Spleen (tissue), 11 donors: Measurements from ENCODE around the gene GOLGA1. TPM values are rescaled to one million over a fixed set of nuclear protein-coding genes. Genes with fewer than 3 reads are reported as not detected.

Source experiments
- DNase-seq: peaks from one replicate; pipeline ENCODE4 v3.0.0-alpha.2; 2020
- H3K27ac ChIP-seq, 8 donors: fragments of 200-600 bp; sonication (generic) in 7 of 8; 1 replicate in 4 of 8; 2 replicates in 4 of 8; pipeline versions ENCODE4 v1.5.0 to v1.8.0; 2016 to 2021; ENCODE audit warnings: inconsistent platforms in 4 of 8, mild to moderate bottlenecking in 4 of 8, moderate library complexity in 1 of 8
- H3K27me3 ChIP-seq, 7 donors: fragments of 200-600 bp; sonication (generic) in 6 of 7; replicated peaks in 1 of 7; 1 replicate in 4 of 7; 2 replicates in 3 of 7; pipeline versions ENCODE4 v1.5.0 to v1.8.0; 2016 to 2021; ENCODE audit warnings: inconsistent platforms in 3 of 7, mild to moderate bottlenecking in 1 of 7
- H3K36me3 ChIP-seq, 6 donors: fragments of 200-600 bp; sonication (generic) in 5 of 6; 1 replicate in 4 of 6; 2 replicates in 2 of 6; pipeline versions ENCODE4 v1.5.0 to v1.8.0; 2016 to 2021; ENCODE audit warnings: inconsistent platforms in 2 of 6
- H3K4me1 ChIP-seq, 6 donors: fragments of 200-600 bp; sonication (generic) in 5 of 6; 1 replicate in 3 of 6; 2 replicates in 3 of 6; pipeline versions ENCODE4 v1.5.0 to v1.8.0; 2016 to 2021; ENCODE audit warnings: inconsistent platforms in 3 of 6
- H3K4me3 ChIP-seq, 8 donors: fragments of 200-600 bp; sonication (generic) in 7 of 8; 1 replicate in 4 of 8; 2 replicates in 4 of 8; pipeline versions ENCODE4 v1.5.0 to v1.8.0; 2016 to 2021; ENCODE audit warnings: inconsistent platforms in 4 of 8, mild to moderate bottlenecking in 4 of 8, moderate library complexity in 2 of 8
- H3K9me3 ChIP-seq, 8 donors: fragments of 200-600 bp; sonication (generic) in 7 of 8; 1 replicate in 4 of 8; 2 replicates in 4 of 8; pipeline versions ENCODE4 v1.5.0 to v1.8.0; 2016 to 2021; ENCODE audit warnings: inconsistent platforms in 4 of 8
- CTCF ChIP-seq, 11 experiments: fragments of 200-600 bp in 7 of 11; fragments of 450-650 bp in 4 of 11; sonication (generic) in 4 of 11; IDR thresholded peaks in 8 of 11; conservative IDR thresholded peaks in 3 of 11; 1 replicate in 7 of 11; 2 replicates in 4 of 11; pipeline versions ENCODE4 v1.4.0 to v1.8.0; 2016 to 2021; ENCODE audit warnings: antibody characterized with exemption in 11 of 11, inconsistent platforms in 4 of 11, mild to moderate bottlenecking in 1 of 11
- POLR2A ChIP-seq, 3 donors: fragments of 450-650 bp; IDR thresholded peaks; one replicate each; pipeline ENCODE4 v1.5.1; 2017; ENCODE audit warnings: antibody characterized with exemption in 3 of 3, mild to moderate bottlenecking in 1 of 3
- POLR2AphosphoS5 ChIP-seq, 3 donors: sonication (generic); formaldehyde crosslinking; IDR thresholded peaks; one replicate each; pipeline ENCODE4 v1.5.1; 2017; ENCODE audit warnings: antibody characterized with exemption in 3 of 3
- WGBS, 5 donors: extraction: QIAGEN DNeasy Blood & Tissue Kit in 3 of 5; methylation state at CpG; one replicate each; pipeline versions ENCODE4 v1.1.5 to v1.1.7; 2013 to 2018; 5-methylcytosine and 5-hydroxymethylcytosine counted together
- intact Hi-C: fragments of 100-400 bp; cut with DNase I; formaldehyde crosslinking; loops from one replicate; pipeline ENCODE4 v1.15.0; 2023; ENCODE audit warnings: low total_unique reads
- polyA plus RNA-seq, 3 donors: library from polyadenylated mRNA; stranded (reverse); fragments of 200-250 nt; gene quantifications; one replicate each; pipeline ENCODE4 v1.2.1, GENCODE V29; 2013
- total RNA-seq, 7 donors: library from RNA; depleted of rRNA in 3 of 7; stranded (reverse); fragments of >200 nt in 3 of 7; fragmentation: NEBNext Ultra II Directional in 4 of 7; extraction: Animal tissue kit (Norgen Biotek cat#: 25700) in 4 of 7; gene quantifications; one replicate each; pipeline versions ENCODE4 v1.1.0 to v1.2.1, GENCODE V29; 2016 to 2021
- donor health status: healthy with polysubstance abuse.
- donor health status: DM: no; HTN: no; CAD: no; lungs with moderate emphysema.
- donor health status: DM: no; HTN: no; CAD: no.
- donor health status: Bipolar disorder and iron deficiency.
- donor health status: healthy.
- donor health status: DM: no; HTN: no; CAD: no.
- donor health status: DM: yes; HTN: yes; CAD: no.

GOLGA1 gene
- total and polyA plus RNA-seq, 10 donors, result 4.7 to 30.5 (median 22.9) TPM

GRCh38 chr9:124878021-124878420, 62.9 kb downstream of the GOLGA1 start:
- Histone ChIP-seq H3K9me3 (no peaks in the 10 kb centered on the region), H3K36me3 (peaks cover 0 to 100% (median 94%) of the 10 kb centered on the region in 6 donors), H3K4me1 (peaks cover 14 to 62% (median 32%) of the 10 kb centered on the region in 6 donors), H3K4me3 (no peak overlapping the region), H3K27ac (peak overlapping the region in 1 of 8 donors; percentile 13), H3K27me3 (no peaks in the 10 kb centered on the region)
- TF ChIP-seq CTCF (IDR thresholded peaks at IDR 0.05 in 8 of 11, conservative IDR thresholded peaks at IDR 0.05 in 3 of 11) (no peak), POLR2A (IDR thresholded peaks at IDR 0.05) (no peak), POLR2AphosphoS5 (IDR thresholded peaks at IDR 0.05) (no peak)
- intact Hi-C loops, result loop anchor here (10.0 kb wide), 1 partner anchor 57 kb away; no protein-coding TSS in a partner anchor
- peak; percentile 1 for DNase-seq
- 72 to 97% (median 88%) methylated on average over 1 of the region's 1 CpG for WGBS, 5 donors

GRCh38 chr9:124877021-124877782, 63.7 kb downstream of the GOLGA1 start:
- TF ChIP-seq POLR2AphosphoS5 (IDR thresholded peaks at IDR 0.05) (peak in 2 of 3 donors; percentile 13 to 45), CTCF (IDR thresholded peaks at IDR 0.05 in 8 of 11, conservative IDR thresholded peaks at IDR 0.05 in 3 of 11) (no peak), POLR2A (IDR thresholded peaks at IDR 0.05) (no peak)
- Histone ChIP-seq H3K4me1 (peaks cover 22 to 70% (median 40%) of the 10 kb centered on the region in 6 donors), H3K36me3 (peaks cover 0 to 99% (median 87%) of the 10 kb centered on the region in 6 donors), H3K4me3 (no peak overlapping the region), H3K9me3 (no peaks in the 10 kb centered on the region), H3K27me3 (no peaks in the 10 kb centered on the region), H3K27ac (no peak overlapping the region)
- intact Hi-C loops, result loop anchor here (10.0 kb wide), 1 partner anchor 58 kb away; no protein-coding TSS in a partner anchor
- 87 to 90% (median 90%) methylated on average over 14 of the region's 14 CpGs for WGBS, 5 donors
- DNase-seq, result no peak

GRCh38 chr9:124875501-124875900, 65.4 kb downstream of the GOLGA1 start:
- no peak for TF ChIP-seq POLR2A (IDR thresholded peaks at IDR 0.05)
- peak in 1 of 3 donors; percentile 33 for TF ChIP-seq POLR2AphosphoS5 (IDR thresholded peaks at IDR 0.05)
- TF ChIP-seq CTCF (IDR thresholded peaks at IDR 0.05 in 8 of 11, conservative IDR thresholded peaks at IDR 0.05 in 3 of 11), result no peak
- peak overlapping the region in 1 of 8 donors; percentile 98 for H3K27ac ChIP-seq
- WGBS, 5 donors, result 83 to 90% (median 85%) methylated on average over 6 of the region's 6 CpGs

GRCh38 chr9:124873664-124874063, 67.2 kb downstream of the GOLGA1 start:
- no peak for TF ChIP-seq CTCF (IDR thresholded peaks at IDR 0.05 in 8 of 11, conservative IDR thresholded peaks at IDR 0.05 in 3 of 11)
- TF ChIP-seq POLR2AphosphoS5 (IDR thresholded peaks at IDR 0.05), result peak in 2 of 3 donors; percentile 26 to 57
- intact Hi-C loops, result loop anchor here (10.0 kb wide), 1 partner anchor 61 kb away; no protein-coding TSS in a partner anchor
- WGBS, 5 donors, result 77 to 89% (median 83%) methylated on average over 11 to 14 of the region's 14 CpGs
- Histone ChIP-seq H3K27ac (peak overlapping the region in 6 of 8 donors; percentile 12 to 98 (median 96)), H3K36me3 (peaks cover 0 to 76% (median 55%) of the 10 kb centered on the region in 6 donors), H3K4me3 (peak overlapping the region in 1 of 8 donors; percentile 98), H3K4me1 (peaks cover 42 to 80% (median 59%) of the 10 kb centered on the region in 6 donors), H3K27me3 (no peaks in the 10 kb centered on the region), H3K9me3 (no peaks in the 10 kb centered on the region)
- DNase-seq, result no peak

More at GRCh38 chr9:124875501-124875900, 65.4 kb downstream of the GOLGA1 start:
- Histone ChIP-seq H3K4me1 (peaks cover 39 to 76% (median 54%) of the 10 kb centered on the region in 6 donors), H3K9me3 (no peaks in the 10 kb centered on the region), H3K4me3 (no peak overlapping the region), H3K36me3 (peaks cover 0 to 95% (median 71%) of the 10 kb centered on the region in 6 donors), H3K27me3 (no peaks in the 10 kb centered on the region)
- intact Hi-C loops, result loop anchor here (10.0 kb wide), 1 partner anchor 59 kb away; no protein-coding TSS in a partner anchor
- DNase-seq, result no peak
